T-helper 1 cell treated with Interleukin-12 subunit alpha and Interleukin-12 subunit beta and Interleukin-4 antibody, amounts not matched to agents 30 μg/mL and 1 μg/mL, for 36 hours (primary cell): ENCODE results near the gene KHSRP.

Experiments used
- H3K27ac Mint-ChIP-seq: one replicate; pipeline ENCODE4 v1.8.0; 2021; ENCODE audit warnings: mild to moderate bottlenecking, mixed read lengths
- H3K27me3 Mint-ChIP-seq: one replicate; pipeline ENCODE4 v1.8.0; 2021; ENCODE audit warnings: low read depth, mixed read lengths
- H3K36me3 Mint-ChIP-seq: one replicate; pipeline ENCODE4 v1.8.0; 2021; ENCODE audit warnings: low read depth, mixed read lengths
- H3K4me1 Mint-ChIP-seq: one replicate; pipeline ENCODE4 v1.8.0; 2021; ENCODE audit warnings: low read depth, mixed read lengths
- H3K4me3 Mint-ChIP-seq: one replicate; pipeline ENCODE4 v1.8.0; 2021; ENCODE audit warnings: mild to moderate bottlenecking, moderate library complexity, mixed read lengths
- H3K9me3 Mint-ChIP-seq: one replicate; pipeline ENCODE4 v1.8.0; 2021; ENCODE audit warnings: mixed read lengths

KHSRP gene

GRCh38 chr19:6396305-6396704 is 28.3 kb downstream of the KHSRP start:
- Mint-ChIP-seq H3K27me3 (no peaks in the 10 kb centered on the region), H3K36me3 (peaks cover 6% of the 10 kb centered on the region), H3K4me1 (peaks cover 13% of the 10 kb centered on the region), H3K9me3 (no peaks in the 10 kb centered on the region), H3K4me3 (no peak overlapping the region), H3K27ac (no peak overlapping the region)

DNA sequence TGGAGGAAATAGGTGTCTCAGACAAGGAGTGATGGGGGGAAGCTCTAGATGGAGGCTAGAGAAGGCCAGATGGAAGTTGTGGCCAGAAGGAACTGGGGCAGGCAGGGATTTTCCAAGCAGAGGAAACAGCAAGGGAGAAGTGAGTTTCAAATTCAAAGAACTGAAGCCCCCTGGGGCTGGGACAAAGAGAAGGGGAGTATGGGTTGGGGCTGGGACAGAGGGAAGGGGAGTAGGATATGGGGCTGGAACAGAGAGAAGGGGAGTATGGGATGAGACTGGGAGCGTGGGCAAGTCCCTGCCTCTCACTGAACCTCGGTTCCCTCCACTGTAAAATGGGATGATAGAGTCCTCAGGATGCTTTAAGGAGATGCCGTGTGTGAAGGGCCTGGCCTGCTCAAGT is 29.8 kb downstream of the KHSRP start:
- Mint-ChIP-seq H3K4me1 (peaks cover 17% of the 10 kb centered on the region), H3K9me3 (no peaks in the 10 kb centered on the region), H3K27ac (peak overlapping the region; percentile 63), H3K27me3 (no peaks in the 10 kb centered on the region), H3K36me3 (peaks cover 10% of the 10 kb centered on the region), H3K4me3 (peak overlapping the region; percentile 33)

GRCh38 chr19:6393983-6394412 is 30.6 kb downstream of the KHSRP start:
- Mint-ChIP-seq H3K4me1 (peaks cover 17% of the 10 kb centered on the region), H3K36me3 (peaks cover 13% of the 10 kb centered on the region), H3K4me3 (peak overlapping the region; percentile 87), H3K27ac (peak overlapping the region; percentile 84), H3K9me3 (no peaks in the 10 kb centered on the region), H3K27me3 (no peaks in the 10 kb centered on the region)

DNA sequence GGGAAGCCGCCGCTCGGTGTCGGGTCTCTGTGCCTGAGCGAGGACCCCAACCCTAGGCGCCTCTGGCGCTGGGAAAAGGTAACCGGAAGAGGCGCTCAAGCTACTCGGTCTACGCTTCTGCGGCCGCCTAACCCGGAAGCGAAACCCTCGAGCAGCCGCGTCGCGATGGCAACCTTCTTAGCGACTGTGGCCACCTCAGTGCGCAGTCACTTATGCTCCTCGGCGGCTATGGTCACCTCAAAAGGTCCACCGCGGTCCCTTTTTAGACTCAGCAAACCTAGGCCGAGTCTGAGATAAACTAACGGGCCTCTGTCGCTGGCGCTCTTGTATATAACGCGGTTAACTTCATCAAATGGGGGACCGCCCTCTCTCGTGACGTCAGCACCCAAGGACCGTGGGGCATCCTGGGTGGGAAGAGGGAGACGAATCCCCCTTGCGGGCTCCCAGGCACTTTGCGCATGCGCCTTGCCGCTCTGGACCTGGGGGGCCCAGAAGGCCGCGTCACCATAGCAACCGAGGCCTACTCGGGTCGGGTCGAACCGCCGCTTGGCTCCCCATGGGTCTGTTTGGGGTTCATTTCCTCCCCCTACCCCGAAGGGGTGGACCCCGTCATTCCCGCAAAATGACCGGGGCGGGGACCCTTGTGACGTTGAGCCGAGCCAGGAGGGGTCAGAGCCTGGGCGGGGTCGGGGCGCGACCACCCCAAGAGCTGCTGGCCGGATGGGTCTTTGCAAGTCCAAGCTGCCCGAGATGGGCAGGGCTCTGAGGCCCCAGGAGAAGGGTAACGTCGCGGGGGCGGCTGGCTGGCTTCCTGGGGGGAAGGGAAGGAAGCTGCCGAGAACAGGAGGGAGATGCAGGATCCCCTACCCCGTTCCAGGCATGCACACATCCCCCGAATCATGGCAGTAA is 31.3 kb downstream of the KHSRP start, which contains the start of gene GTF2F1:
GTF2F1 (minus strand) TSS at position 91 of the 909 bp plus-strand sequence. CDS start 169 bp downstream, outside the sequence.
- no peaks in the 10 kb centered on the region for H3K27me3 Mint-ChIP-seq
- peaks cover 18% of the 10 kb centered on the region for H3K4me1 Mint-ChIP-seq
- H3K27ac Mint-ChIP-seq: peak within 1 kb of the TSS; percentile 84
- H3K36me3 Mint-ChIP-seq: peaks cover 15% of the 10 kb centered on the region
- H3K4me3 Mint-ChIP-seq: peak within 1 kb of the TSS; percentile 87
- H3K9me3 Mint-ChIP-seq: no peaks in the 10 kb centered on the region

DNA sequence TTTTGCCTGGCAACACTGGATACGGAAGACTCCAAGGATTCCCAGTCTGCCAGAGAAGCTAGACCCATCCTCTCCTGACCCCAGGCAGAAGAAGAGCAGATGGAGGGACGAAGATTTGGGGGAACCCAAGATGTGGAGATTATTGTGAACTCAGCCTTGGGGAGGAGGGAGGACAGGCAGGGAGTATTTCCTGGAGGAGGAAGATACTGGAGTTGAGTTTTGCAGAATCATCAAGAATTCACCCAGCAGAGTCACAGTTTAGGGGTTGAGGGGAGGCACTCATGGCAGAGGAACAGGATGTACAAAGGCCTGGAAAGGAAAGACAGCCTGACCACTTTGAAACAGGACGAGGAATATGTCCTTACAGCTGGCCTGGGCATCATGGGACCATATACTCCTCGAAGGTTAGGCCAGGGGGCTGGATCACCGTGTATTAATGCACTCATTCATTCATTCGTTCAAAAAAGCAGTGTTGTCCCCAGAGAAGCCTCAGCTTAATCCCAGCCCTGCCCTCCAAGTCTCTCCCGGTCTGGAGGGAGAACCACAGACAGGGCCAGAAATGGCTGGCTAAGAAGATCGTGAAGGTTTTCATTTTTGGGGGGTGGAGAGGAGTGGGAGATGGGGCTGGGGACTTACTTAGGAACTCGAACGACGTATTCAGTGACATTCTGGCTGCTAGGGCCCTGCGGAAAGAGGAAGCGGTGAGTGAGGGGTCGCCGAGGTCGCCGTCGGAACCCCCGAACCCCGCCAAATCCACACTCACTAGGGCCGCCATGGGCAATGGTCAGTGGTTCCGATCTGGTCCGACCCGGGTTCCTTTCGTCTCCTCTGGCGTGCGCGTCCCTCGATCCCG is 32.2 kb downstream of the KHSRP start:
- Mint-ChIP-seq H3K9me3 (no peaks in the 10 kb centered on the region), H3K4me3 (peak overlapping the region; percentile 87)

DNA sequence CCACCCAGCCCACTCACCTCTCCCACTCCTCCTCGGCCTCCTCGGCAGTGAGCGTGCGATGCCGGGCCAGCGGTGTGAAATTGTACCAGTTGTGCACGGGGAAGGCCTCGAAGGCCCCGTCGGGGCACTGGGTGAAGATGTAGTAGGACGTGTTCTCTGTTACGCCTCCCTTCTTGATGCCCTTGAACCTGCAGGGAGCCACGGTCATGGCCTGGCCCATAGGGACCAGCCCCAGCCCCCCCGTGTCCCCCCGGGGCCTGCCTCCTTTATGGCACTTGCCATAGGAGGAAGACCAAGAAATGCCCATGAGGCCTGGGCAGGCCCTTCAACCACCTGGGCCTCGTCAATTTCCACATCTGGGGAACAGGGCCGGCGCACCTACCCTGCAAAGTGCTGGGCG is 37.2 kb downstream of the KHSRP start:
- Mint-ChIP-seq H3K27ac (no peak overlapping the region), H3K4me3 (no peak overlapping the region), H3K9me3 (no peaks in the 10 kb centered on the region), H3K36me3 (peaks cover 33% of the 10 kb centered on the region), H3K4me1 (peaks cover 16% of the 10 kb centered on the region), H3K27me3 (no peaks in the 10 kb centered on the region)

More for the DNA sequence above, 32.2 kb downstream of the KHSRP start:
- Mint-ChIP-seq H3K27me3 (no peaks in the 10 kb centered on the region), H3K27ac (peak overlapping the region; percentile 84), H3K4me1 (peaks cover 20% of the 10 kb centered on the region), H3K36me3 (peaks cover 21% of the 10 kb centered on the region)

- Mint-ChIP-seq H3K27me3 (no peaks in the 10 kb centered on the region), H3K27ac (no peak overlapping the region), H3K9me3 (no peaks in the 10 kb centered on the region), H3K4me3 (no peak overlapping the region), H3K36me3 (peaks cover 38% of the 10 kb centered on the region), H3K4me1 (peaks cover 3% of the 10 kb centered on the region)
These were observed 40.2 kb downstream of the KHSRP start for GRCh38 chr19:6384381-6384780.

DNA sequence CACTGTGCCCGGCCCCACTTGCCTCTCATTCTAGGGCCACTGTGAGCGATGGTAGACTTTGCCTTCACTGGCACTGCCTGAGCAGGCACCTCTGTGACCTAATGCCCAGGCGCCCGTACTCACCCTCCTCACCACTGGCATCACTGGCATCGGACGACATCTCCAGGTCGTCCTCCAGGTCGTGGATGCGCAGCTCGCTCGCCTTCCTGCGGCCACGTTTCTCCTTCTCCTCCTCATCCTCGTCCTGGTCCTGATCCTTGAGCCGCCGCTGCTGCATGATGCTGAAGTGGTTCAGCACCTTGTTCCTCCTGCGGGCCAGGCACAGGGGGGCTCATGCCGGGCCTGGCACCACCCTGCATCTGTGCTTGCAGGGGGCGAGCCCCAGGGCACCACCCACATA is 41.4 kb downstream of the KHSRP start:
- Mint-ChIP-seq H3K27me3 (no peaks in the 10 kb centered on the region), H3K4me3 (no peak overlapping the region), H3K36me3 (peaks cover 37% of the 10 kb centered on the region), H3K4me1 (peaks cover under 1% of the 10 kb centered on the region), H3K27ac (no peak overlapping the region), H3K9me3 (no peaks in the 10 kb centered on the region)

DNA sequence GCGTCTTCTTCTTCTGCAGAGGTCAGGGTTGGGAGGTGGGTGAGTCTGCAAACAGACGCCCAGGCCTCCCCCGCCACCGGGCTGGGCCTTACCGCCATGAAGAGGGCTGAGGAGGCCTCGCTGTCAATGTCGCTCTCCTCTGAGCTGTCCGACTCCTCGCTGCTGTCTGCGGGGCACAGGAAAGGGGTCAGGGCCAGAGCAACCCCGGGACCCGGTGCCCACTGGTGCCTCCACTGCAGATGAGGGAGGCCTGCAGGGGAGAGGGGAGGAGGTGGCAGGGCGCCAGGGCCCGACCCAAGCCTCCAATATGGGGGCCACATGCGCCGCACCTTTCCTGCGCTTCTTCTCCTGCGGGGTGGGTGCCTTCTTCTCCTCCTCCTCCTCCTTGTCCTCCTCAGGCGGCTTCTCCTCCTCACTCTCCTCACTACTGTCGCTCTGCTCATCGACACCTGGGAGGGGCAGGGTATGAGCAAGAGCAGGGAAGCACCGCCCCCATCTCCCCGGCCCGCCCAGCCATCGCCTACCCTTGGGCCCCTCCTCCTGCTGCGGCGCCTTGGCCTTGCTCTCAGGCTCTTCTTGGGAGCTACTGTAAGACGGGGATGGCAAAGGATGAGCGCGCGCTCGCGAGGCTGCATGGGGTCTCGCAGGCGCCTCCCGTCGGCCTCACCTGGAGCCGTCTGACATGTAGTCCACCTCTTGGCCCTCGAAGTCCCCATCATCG is 43.4 kb downstream of the KHSRP start:
- no peak overlapping the region for H3K4me3 Mint-ChIP-seq
- no peaks in the 10 kb centered on the region for H3K9me3 Mint-ChIP-seq
- no peak overlapping the region for H3K27ac Mint-ChIP-seq
- H3K4me1 Mint-ChIP-seq: no peaks in the 10 kb centered on the region
- H3K36me3 Mint-ChIP-seq: peaks cover 28% of the 10 kb centered on the region
- H3K27me3 Mint-ChIP-seq: no peaks in the 10 kb centered on the region

GRCh38 chr19:6379744-6380143 is 44.9 kb downstream of the KHSRP start:
- H3K27me3 Mint-ChIP-seq: no peaks in the 10 kb centered on the region
- H3K27ac Mint-ChIP-seq: no peak overlapping the region
- H3K4me1 Mint-ChIP-seq: no peaks in the 10 kb centered on the region
- no peaks in the 10 kb centered on the region for H3K9me3 Mint-ChIP-seq
- H3K36me3 Mint-ChIP-seq: peaks cover 20% of the 10 kb centered on the region
- H3K4me3 Mint-ChIP-seq: no peak overlapping the region

DNA sequence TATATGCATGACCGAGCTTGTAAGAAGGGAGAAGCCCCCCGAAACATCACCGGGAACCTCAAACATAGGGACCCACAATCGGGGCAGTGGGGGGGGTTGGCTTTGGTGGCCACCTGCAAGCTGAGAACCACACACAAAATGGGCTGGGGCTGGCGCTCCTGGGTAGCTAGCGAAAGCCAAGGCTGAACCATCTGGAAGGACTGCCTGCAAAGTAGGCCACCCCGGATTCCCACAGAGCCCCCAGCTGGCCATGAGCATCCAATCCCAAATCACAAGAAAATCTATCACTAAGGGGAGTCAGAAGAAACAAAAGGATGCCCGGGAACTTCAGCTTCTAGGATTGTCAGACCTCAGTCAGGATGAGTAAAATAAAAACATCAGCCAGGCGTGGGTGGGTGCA is 46.1 kb downstream of the KHSRP start:
- no peak overlapping the region for H3K4me3 Mint-ChIP-seq
- H3K9me3 Mint-ChIP-seq: no peaks in the 10 kb centered on the region
- H3K4me1 Mint-ChIP-seq: peaks cover 4% of the 10 kb centered on the region
- no peak overlapping the region for H3K27ac Mint-ChIP-seq
- no peaks in the 10 kb centered on the region for H3K27me3 Mint-ChIP-seq
- peaks cover 20% of the 10 kb centered on the region for H3K36me3 Mint-ChIP-seq

DNA sequence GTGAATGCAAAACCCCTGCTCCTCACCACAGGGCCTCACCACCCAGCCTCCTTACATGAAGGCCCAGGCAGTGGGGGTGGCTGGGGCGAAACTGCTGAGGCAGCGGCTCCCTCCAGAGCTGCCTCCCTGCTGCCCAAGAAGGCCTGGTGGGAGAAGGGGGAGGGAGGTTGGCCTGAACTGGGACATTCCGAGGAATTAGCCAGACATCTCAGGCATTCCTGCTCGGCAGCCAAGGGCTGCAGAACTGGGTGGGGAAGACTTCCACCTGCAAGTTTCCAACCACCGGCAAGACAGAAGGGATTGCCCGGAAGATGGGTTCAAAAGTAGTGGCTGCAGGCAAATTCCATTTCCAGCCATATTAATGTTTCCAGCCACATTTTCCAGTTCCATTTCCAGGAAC is 46.6 kb downstream of the KHSRP start:
- Mint-ChIP-seq H3K9me3 (no peaks in the 10 kb centered on the region), H3K4me1 (peaks cover 6% of the 10 kb centered on the region), H3K27ac (no peak overlapping the region), H3K4me3 (no peak overlapping the region), H3K36me3 (peaks cover 20% of the 10 kb centered on the region), H3K27me3 (no peaks in the 10 kb centered on the region)

DNA sequence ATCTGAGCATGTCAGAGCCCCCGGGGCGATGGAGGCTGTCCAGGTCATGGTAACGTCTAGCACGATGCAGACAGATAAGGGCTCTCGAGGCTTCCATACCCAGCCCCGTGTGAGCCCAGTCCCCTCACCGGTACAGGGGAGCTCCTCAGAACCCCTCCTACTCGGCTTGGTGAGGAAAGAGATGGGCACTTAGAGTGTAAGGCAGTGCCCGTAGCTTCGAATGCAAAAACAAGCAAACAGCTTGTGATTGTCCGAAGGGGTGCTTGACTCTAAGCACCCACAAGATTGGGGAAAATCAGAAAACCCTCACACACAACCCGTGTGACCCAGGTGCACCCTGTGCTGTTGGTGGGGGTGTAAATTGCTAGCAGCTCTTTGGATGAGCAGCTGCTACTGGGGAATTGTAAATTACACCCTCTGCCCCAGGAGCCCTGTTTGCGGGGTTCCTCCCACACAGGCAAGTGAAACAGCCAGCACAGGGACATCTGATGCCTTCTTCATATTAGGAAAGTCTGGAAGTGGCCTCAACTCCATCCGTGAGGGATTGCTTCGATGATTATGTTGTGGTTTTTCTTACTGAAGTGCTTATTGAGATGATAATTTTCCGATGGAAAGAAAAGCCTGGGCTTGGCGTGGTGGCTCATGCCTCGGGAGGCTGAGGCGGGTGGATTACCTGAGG is 48.0 kb downstream of the KHSRP start:
- Mint-ChIP-seq H3K27ac (no peak overlapping the region), H3K4me1 (peaks cover 10% of the 10 kb centered on the region), H3K4me3 (no peak overlapping the region), H3K27me3 (no peaks in the 10 kb centered on the region), H3K36me3 (peaks cover 23% of the 10 kb centered on the region), H3K9me3 (no peaks in the 10 kb centered on the region)
